SK-N-SH (cell line): Measurements from ENCODE around the gene SDR39U1.

Experiments used
- CHD2 ChIP-seq: fragments of 150-350 bp; IDR thresholded peaks from 2 replicates; pipeline ENCODE4 v1.6.1; 2018; ENCODE audit warnings: low read length; ENCODE audit not compliant: partially characterized antibody
- EZH2phosphoT487 ChIP-seq: fragments of 200-600 bp; sonication (generic); IDR thresholded peaks from 2 replicates; pipeline ENCODE4 v1.6.1; 2017; ENCODE audit warnings: low read depth, mixed run types, mild to moderate bottlenecking, antibody characterized with exemption, moderate library complexity, borderline replicate concordance
- FOSL2 ChIP-seq: IDR thresholded peaks from 2 replicates; pipeline ENCODE4 v1.4.0; 2012; ENCODE audit warnings: low read depth, mild to moderate bottlenecking, moderate library complexity, borderline replicate concordance
- RAD21 ChIP-seq: IDR thresholded peaks from 2 replicates; pipeline ENCODE4 v1.6.1; 2012; ENCODE audit warnings: mild to moderate bottlenecking, low read length
- RFX5 ChIP-seq: IDR thresholded peaks from 2 replicates; pipeline ENCODE4 v1.6.1; 2012; ENCODE audit warnings: mild to moderate bottlenecking, improper control_type of control experiment, low read length
- SIN3A ChIP-seq: IDR thresholded peaks from 2 replicates; pipeline ENCODE4 v1.6.1; 2012; ENCODE audit warnings: low read depth, mild to moderate bottlenecking, low read length, moderate library complexity, borderline replicate concordance
- TAF1 ChIP-seq: IDR thresholded peaks from 2 replicates; pipeline ENCODE4 v1.6.1; 2012; ENCODE audit warnings: low read depth, mild to moderate bottlenecking, low read length, moderate library complexity, borderline replicate concordance
- YY1 ChIP-seq: IDR thresholded peaks from 2 replicates; pipeline ENCODE4 v1.4.0; 2012; ENCODE audit warnings: low read depth, mild to moderate bottlenecking
- TF ChIP-seq, protein P1 (sequence below): fragments of 200-600 bp; sonication (generic); IDR thresholded peaks from 2 replicates; pipeline ENCODE4 v1.6.1; 2017; ENCODE audit warnings: antibody characterized with exemption, mild to moderate bottlenecking, moderate library complexity
- TF ChIP-seq, protein P2 (sequence below): fragments of 150-350 bp; IDR thresholded peaks from 2 replicates; pipeline ENCODE4 v1.6.1; 2017; ENCODE audit warnings: antibody characterized with exemption, low read length, low read depth, borderline replicate concordance
- TF ChIP-seq, protein P3 (sequence below): IDR thresholded peaks from 2 replicates; pipeline ENCODE4 v1.4.0; 2012; ENCODE audit warnings: low read depth
- TF ChIP-seq, protein P4 (sequence below): IDR thresholded peaks from 2 replicates; pipeline ENCODE4 v1.6.1; 2012; ENCODE audit warnings: mild to moderate bottlenecking, low read depth, low read length, moderate library complexity

DNA sequence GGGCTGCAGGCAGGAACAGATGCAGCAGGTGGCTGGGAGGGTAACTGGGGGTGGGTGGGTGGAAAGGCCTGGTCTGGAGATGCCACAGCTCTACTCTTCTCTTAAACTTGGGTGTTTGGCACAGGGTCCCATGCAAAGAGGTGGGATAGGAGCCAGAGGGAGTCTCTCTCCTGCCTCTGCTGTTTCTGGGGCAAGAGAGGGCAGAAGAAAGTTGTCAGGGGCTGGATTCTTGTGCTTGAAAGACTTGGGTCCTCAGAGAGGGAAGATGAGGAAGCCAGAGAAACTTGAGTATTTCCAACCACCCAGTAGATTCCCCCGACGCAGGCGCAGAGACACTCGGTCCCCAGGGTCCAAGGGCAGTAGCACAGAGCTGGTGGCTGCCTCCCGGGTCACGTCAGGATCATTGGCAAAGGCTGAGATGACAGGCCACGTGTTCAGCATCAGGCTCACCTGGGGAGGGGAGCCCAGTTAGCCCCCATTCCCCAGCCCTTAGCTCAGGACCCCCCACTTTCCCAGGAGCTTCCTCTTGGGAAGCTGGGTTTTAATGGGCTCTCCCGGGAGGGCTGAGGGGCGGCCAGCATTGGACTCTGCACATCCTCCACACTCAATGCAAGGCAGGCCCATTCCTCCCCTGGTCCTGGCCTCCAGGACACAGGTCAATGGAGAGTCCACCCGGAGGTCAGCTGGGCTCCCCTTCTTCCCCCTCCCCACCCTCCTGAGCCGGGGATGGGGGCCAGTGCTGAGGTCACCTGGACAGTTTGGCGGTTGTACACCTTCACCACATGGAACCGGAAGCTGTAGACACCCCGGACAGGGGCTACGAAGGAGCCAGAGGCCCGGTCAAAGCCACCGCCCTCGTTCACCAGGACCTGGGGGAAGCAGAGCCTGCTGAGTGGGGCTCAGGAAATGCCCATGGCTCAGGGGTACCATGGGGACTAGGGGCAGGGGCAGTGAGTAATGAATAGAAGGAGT lies 14.8 kb downstream of the SDR39U1 start:
- TF ChIP-seq, protein P1, sequence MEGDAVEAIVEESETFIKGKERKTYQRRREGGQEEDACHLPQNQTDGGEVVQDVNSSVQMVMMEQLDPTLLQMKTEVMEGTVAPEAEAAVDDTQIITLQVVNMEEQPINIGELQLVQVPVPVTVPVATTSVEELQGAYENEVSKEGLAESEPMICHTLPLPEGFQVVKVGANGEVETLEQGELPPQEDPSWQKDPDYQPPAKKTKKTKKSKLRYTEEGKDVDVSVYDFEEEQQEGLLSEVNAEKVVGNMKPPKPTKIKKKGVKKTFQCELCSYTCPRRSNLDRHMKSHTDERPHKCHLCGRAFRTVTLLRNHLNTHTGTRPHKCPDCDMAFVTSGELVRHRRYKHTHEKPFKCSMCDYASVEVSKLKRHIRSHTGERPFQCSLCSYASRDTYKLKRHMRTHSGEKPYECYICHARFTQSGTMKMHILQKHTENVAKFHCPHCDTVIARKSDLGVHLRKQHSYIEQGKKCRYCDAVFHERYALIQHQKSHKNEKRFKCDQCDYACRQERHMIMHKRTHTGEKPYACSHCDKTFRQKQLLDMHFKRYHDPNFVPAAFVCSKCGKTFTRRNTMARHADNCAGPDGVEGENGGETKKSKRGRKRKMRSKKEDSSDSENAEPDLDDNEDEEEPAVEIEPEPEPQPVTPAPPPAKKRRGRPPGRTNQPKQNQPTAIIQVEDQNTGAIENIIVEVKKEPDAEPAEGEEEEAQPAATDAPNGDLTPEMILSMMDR, result no peak
- TF ChIP-seq, protein P2, sequence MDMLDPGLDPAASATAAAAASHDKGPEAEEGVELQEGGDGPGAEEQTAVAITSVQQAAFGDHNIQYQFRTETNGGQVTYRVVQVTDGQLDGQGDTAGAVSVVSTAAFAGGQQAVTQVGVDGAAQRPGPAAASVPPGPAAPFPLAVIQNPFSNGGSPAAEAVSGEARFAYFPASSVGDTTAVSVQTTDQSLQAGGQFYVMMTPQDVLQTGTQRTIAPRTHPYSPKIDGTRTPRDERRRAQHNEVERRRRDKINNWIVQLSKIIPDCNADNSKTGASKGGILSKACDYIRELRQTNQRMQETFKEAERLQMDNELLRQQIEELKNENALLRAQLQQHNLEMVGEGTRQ, result no peak
- TF ChIP-seq, protein P3, sequence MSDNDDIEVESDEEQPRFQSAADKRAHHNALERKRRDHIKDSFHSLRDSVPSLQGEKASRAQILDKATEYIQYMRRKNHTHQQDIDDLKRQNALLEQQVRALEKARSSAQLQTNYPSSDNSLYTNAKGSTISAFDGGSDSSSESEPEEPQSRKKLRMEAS, result no peak
- TF ChIP-seq EZH2phosphoT487 (no peak), YY1 (no peak), CHD2 (no peak), FOSL2 (no peak), RAD21 (no peak), SIN3A (no peak), TAF1 (no peak), RFX5 (no peak)
- TF ChIP-seq, protein P4, sequence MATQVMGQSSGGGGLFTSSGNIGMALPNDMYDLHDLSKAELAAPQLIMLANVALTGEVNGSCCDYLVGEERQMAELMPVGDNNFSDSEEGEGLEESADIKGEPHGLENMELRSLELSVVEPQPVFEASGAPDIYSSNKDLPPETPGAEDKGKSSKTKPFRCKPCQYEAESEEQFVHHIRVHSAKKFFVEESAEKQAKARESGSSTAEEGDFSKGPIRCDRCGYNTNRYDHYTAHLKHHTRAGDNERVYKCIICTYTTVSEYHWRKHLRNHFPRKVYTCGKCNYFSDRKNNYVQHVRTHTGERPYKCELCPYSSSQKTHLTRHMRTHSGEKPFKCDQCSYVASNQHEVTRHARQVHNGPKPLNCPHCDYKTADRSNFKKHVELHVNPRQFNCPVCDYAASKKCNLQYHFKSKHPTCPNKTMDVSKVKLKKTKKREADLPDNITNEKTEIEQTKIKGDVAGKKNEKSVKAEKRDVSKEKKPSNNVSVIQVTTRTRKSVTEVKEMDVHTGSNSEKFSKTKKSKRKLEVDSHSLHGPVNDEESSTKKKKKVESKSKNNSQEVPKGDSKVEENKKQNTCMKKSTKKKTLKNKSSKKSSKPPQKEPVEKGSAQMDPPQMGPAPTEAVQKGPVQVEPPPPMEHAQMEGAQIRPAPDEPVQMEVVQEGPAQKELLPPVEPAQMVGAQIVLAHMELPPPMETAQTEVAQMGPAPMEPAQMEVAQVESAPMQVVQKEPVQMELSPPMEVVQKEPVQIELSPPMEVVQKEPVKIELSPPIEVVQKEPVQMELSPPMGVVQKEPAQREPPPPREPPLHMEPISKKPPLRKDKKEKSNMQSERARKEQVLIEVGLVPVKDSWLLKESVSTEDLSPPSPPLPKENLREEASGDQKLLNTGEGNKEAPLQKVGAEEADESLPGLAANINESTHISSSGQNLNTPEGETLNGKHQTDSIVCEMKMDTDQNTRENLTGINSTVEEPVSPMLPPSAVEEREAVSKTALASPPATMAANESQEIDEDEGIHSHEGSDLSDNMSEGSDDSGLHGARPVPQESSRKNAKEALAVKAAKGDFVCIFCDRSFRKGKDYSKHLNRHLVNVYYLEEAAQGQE, result no peak
